Esophagus squamous epithelium (tissue), 5 donors: Measurements from ENCODE around the gene ZHX3. TPM values are rescaled to one million over a fixed set of nuclear protein-coding genes. Genes with fewer than 3 reads are reported as not detected.

Experiments
- DNase-seq: peaks from one replicate; lab custom pipeline; 2025; lab: John Stamatoyannopoulos, UW
- H3K27ac ChIP-seq, 4 donors: fragments of 200-600 bp; sonication (generic); one replicate each; pipeline ENCODE4 v1.5.1; 2016 to 2019; ENCODE audit warnings: mild to moderate bottlenecking in 1 of 4
- H3K27me3 ChIP-seq, 4 donors: fragments of 200-600 bp; sonication (generic); 1 replicate in 3 of 4; 2 replicates in 1 of 4; pipeline versions ENCODE4 v1.5.1 to v1.6.0; 2017 to 2021; ENCODE audit warnings: antibody characterized with exemption in 1 of 4
- H3K36me3 ChIP-seq, 3 donors: fragments of 200-600 bp; sonication (generic); one replicate each; pipeline ENCODE4 v1.5.1; 2016 to 2019
- H3K4me1 ChIP-seq, 3 donors: fragments of 200-600 bp; sonication (generic); one replicate each; pipeline ENCODE4 v1.5.1; 2017 to 2019
- H3K4me3 ChIP-seq, 4 donors: fragments of 200-600 bp; sonication (generic); 1 replicate in 3 of 4; 2 replicates in 1 of 4; pipeline ENCODE4 v1.5.1; 2016 to 2019; ENCODE audit warnings: mild to moderate bottlenecking in 2 of 4, moderate library complexity in 1 of 4
- H3K9me3 ChIP-seq, 3 donors: fragments of 200-600 bp; sonication (generic); one replicate each; pipeline ENCODE4 v1.5.1; 2016 to 2019
- CTCF ChIP-seq, 6 experiments: fragments of 450-650 bp in 4 of 6; fragments of 200-600 bp in 2 of 6; sonication (generic) in 2 of 6; IDR thresholded peaks; one replicate each; pipeline ENCODE4 v1.5.1; 2016 to 2019; ENCODE audit warnings: antibody characterized with exemption in 6 of 6, mild to moderate bottlenecking in 4 of 6, moderate library complexity in 4 of 6
- POLR2A ChIP-seq, 4 donors: fragments of 450-650 bp; IDR thresholded peaks; one replicate each; pipeline ENCODE4 v1.6.1; 2017; ENCODE audit warnings: antibody characterized with exemption in 4 of 4, mild to moderate bottlenecking in 4 of 4, moderate library complexity in 3 of 4
- WGBS, 2 donors: methylation state at CpG; one replicate each; pipeline ENCODE4 v1.1.5; 2018; 5-methylcytosine and 5-hydroxymethylcytosine counted together
- intact Hi-C: fragments of 100-400 bp; cut with DNase I; formaldehyde crosslinking; loops from one replicate; pipeline ENCODE4 v1.15.0; 2022
- total RNA-seq, 4 donors: library from RNA; depleted of rRNA; stranded (reverse); fragments of >200 nt; gene quantifications; one replicate each; pipeline ENCODE4 v1.1.0, GENCODE V29; 2016
- donor health status: DM: yes; HTN: yes; CAD: no.

Gene ZHX3
- total RNA-seq, 4 donors from 2014 or later: 13.6 to 30.3 (median 15.5) TPM

GRCh38 chr20:41182296-41183212 is 135.0 kb downstream of the ZHX3 start:
- H3K4me1 ChIP-seq: peaks cover 0 to 19% (median 0%) of the 10 kb centered on the region in 3 donors

GRCh38 chr20:41181567-41181966 is 136.0 kb downstream of the ZHX3 start:
- H3K4me1 ChIP-seq: peaks cover 0 to 28% (median 2%) of the 10 kb centered on the region in 3 donors
- no peak for DNase-seq
- H3K9me3 ChIP-seq: no peaks in the 10 kb centered on the region
- H3K27me3 ChIP-seq: no peaks in the 10 kb centered on the region
- no peak for TF ChIP-seq CTCF (IDR thresholded peaks at IDR 0.05)
- TF ChIP-seq POLR2A (IDR thresholded peaks at IDR 0.05): no peak
- intact Hi-C loops: no loop called here
- no peak overlapping the region for H3K4me3 ChIP-seq
- 85% methylated on average over 2 of the region's 3 CpGs; no CpG with 5 or more reads in 1 of the 2 donors for WGBS, 2 donors
- H3K36me3 ChIP-seq: peaks cover 0 to 45% (median 5%) of the 10 kb centered on the region in 3 donors
- H3K27ac ChIP-seq: peak overlapping the region in 1 of 4 donors; percentile 17

More at GRCh38 chr20:41182296-41183212, 135.0 kb downstream of the ZHX3 start:
- H3K4me3 ChIP-seq: no peak overlapping the region
- H3K27me3 ChIP-seq: no peaks in the 10 kb centered on the region
- intact Hi-C loops: no loop called here
- DNase-seq: no peak
- H3K27ac ChIP-seq: peak overlapping the region in 1 of 4 donors; percentile 6
- H3K36me3 ChIP-seq: peaks cover 0 to 41% (median 5%) of the 10 kb centered on the region in 3 donors
- WGBS, 2 donors: 76 to 92% methylated on average over 8 to 10 of the region's 10 CpGs
- no peaks in the 10 kb centered on the region for H3K9me3 ChIP-seq
- TF ChIP-seq POLR2A (IDR thresholded peaks at IDR 0.05) (no peak), CTCF (IDR thresholded peaks at IDR 0.05) (no peak)

GRCh38 chr20:41180599-41181333 is 136.8 kb downstream of the ZHX3 start:
- H3K27ac ChIP-seq: no peak overlapping the region
- DNase-seq: no peak
- peaks cover 0 to 36% (median 2%) of the 10 kb centered on the region in 3 donors for H3K4me1 ChIP-seq
- 100% methylated on average over 3 of the region's 6 CpGs for WGBS, 2 donors
- TF ChIP-seq CTCF (IDR thresholded peaks at IDR 0.05) (no peak), POLR2A (IDR thresholded peaks at IDR 0.05) (no peak)
- no peaks in the 10 kb centered on the region for H3K27me3 ChIP-seq
- no peaks in the 10 kb centered on the region for H3K9me3 ChIP-seq
- intact Hi-C loops: no loop called here
- peaks cover 0 to 53% (median 5%) of the 10 kb centered on the region in 3 donors for H3K36me3 ChIP-seq
- H3K4me3 ChIP-seq: no peak overlapping the region

GRCh38 chr20:41179961-41180360 is 137.6 kb downstream of the ZHX3 start:
- Histone ChIP-seq H3K27me3 (no peaks in the 10 kb centered on the region), H3K27ac (peak overlapping the region in 1 of 4 donors; percentile 84), H3K36me3 (peaks cover 0 to 55% (median 5%) of the 10 kb centered on the region in 3 donors), H3K4me3 (no peak overlapping the region), H3K9me3 (no peaks in the 10 kb centered on the region), H3K4me1 (peaks cover 0 to 44% (median 7%) of the 10 kb centered on the region in 3 donors)
- DNase-seq: no peak
- TF ChIP-seq POLR2A (IDR thresholded peaks at IDR 0.05): no peak
- no peak for TF ChIP-seq CTCF (IDR thresholded peaks at IDR 0.05)
- intact Hi-C loops: loop anchor here (10.0 kb wide), 1 partner anchor 225 kb away; no protein-coding TSS in a partner anchor
- WGBS, 2 donors: 90 to 100% methylated on average over 4 to 8 of the region's 8 CpGs
